HepG2 (cell line): ENCODE measurements around the gene FAM222B. TPM values are rescaled to one million over a fixed set of nuclear protein-coding genes. Genes with fewer than 3 reads are reported as not detected.

Experiments
- ARNTL ChIP-seq: sonication (generic); formaldehyde crosslinking; IDR thresholded peaks from 2 replicates; pipeline ENCODE4 v1.4.0; 2020; ENCODE audit warnings: mild to moderate bottlenecking, missing genetic modification reagents
- BORCS8-MEF2B ChIP-seq: sonication (generic); formaldehyde crosslinking; IDR thresholded peaks from 2 replicates; pipeline ENCODE4 v1.8.0; 2022; ENCODE audit warnings: mild to moderate bottlenecking, missing genetic modification reagents
- CHD2 ChIP-seq: IDR thresholded peaks from 2 replicates; pipeline ENCODE4 v1.6.1; 2011; ENCODE audit warnings: low read depth, low read length, improper control_type of control experiment
- ISL2 ChIP-seq: sonication (generic); formaldehyde crosslinking; IDR thresholded peaks from 2 replicates; pipeline ENCODE4 v1.5.0; 2020; ENCODE audit warnings: missing genetic modification reagents
- JDP2 ChIP-seq: sonication (generic); formaldehyde crosslinking; IDR thresholded peaks from 2 replicates; pipeline ENCODE4 v1.8.1; 2022; ENCODE audit warnings: missing genetic modification reagents, borderline replicate concordance
- MAX ChIP-seq: IDR thresholded peaks from 2 replicates; pipeline ENCODE4 v1.6.1; 2012; ENCODE audit warnings: inconsistent platforms
- NFKBIZ ChIP-seq: IDR thresholded peaks from 2 replicates; pipeline ENCODE4 v1.6.1; 2018; ENCODE audit warnings: missing genetic modification reagents, missing compliant biosample characterization
- NRL ChIP-seq: sonication (generic); formaldehyde crosslinking; IDR thresholded peaks from 2 replicates; pipeline ENCODE4 v1.5.0; 2020; ENCODE audit warnings: missing genetic modification reagents, mild to moderate bottlenecking, moderate library complexity, borderline replicate concordance
- ZNF232 ChIP-seq: sonication (generic); formaldehyde crosslinking; IDR thresholded peaks from 2 replicates; pipeline ENCODE4 v1.4.0; 2020; ENCODE audit warnings: missing genetic modification reagents, borderline replicate concordance
- ZNF280B ChIP-seq: sonication (generic); formaldehyde crosslinking; IDR thresholded peaks from 2 replicates; pipeline ENCODE4 v1.5.0; 2020; ENCODE audit warnings: missing genetic modification reagents, mild to moderate bottlenecking, borderline replicate concordance
- ZNF362 ChIP-seq: sonication (generic); formaldehyde crosslinking; IDR thresholded peaks from 2 replicates; pipeline ENCODE4 v1.4.0; 2020; ENCODE audit warnings: missing genetic modification reagents, mild to moderate bottlenecking, borderline replicate concordance
- ZNF713 ChIP-seq: sonication (generic); formaldehyde crosslinking; IDR thresholded peaks from 2 replicates; pipeline ENCODE4 v1.4.0; 2020; ENCODE audit warnings: mild to moderate bottlenecking, missing genetic modification reagents
- ZNF772 ChIP-seq: sonication (generic); formaldehyde crosslinking; IDR thresholded peaks from 2 replicates; pipeline ENCODE4 v1.5.0; 2020; ENCODE audit warnings: mild to moderate bottlenecking, missing genetic modification reagents
- polyA plus RNA-seq, 8 experiments: library from polyadenylated mRNA; depleted of rRNA in 3 of 8; stranded (reverse) in 7 of 8; unstranded in 1 of 8; fragments of >200 nt; fragmentation: Illumina TruSeq in 4 of 8; extraction: Trizol in 4 of 8; gene quantifications; 2 replicates each; pipeline versions ENCODE4 v1.2.1 to v1.2.3, GENCODE V29; 2011 to 2016; ENCODE audit warnings: low read depth in 4 of 8, missing spikeins in 1 of 8, mixed read lengths in 1 of 8; ENCODE audit not compliant: insufficient read depth in 1 of 8
- total RNA-seq, 5 experiments: library from RNA; depleted of rRNA; stranded (reverse); fragments of >200 nt; fragmentation: Illumina TruSeq; extraction: Trizol; gene quantifications; 2 replicates each; pipeline ENCODE4 v1.2.3, GENCODE V29; 2016; ENCODE audit warnings: low read depth in 1 of 5
- TF ChIP-seq, protein P1 (sequence below): sonication (generic); formaldehyde crosslinking; IDR thresholded peaks from 2 replicates; pipeline ENCODE4 v1.4.0; 2020; ENCODE audit warnings: missing genetic modification reagents, borderline replicate concordance
- TF ChIP-seq, protein P2 (sequence below): sonication (generic); formaldehyde crosslinking; IDR thresholded peaks from 2 replicates; pipeline ENCODE4 v1.5.0; 2020; ENCODE audit warnings: mild to moderate bottlenecking, missing genetic modification reagents, borderline replicate concordance
- TF ChIP-seq, protein P3 (sequence below): sonication (generic); formaldehyde crosslinking; IDR thresholded peaks from 2 replicates; pipeline ENCODE4 v1.4.0; 2020; ENCODE audit warnings: missing genetic modification reagents

FAM222B gene
- total and polyA plus RNA-seq, 2 of the 13 experiments (the other 11 are each of a cell fraction or from before 2014, with no cell fraction given) = 3.5 to 7.3 TPM

GRCh38 chr17:28710861-28711722 is 131.5 kb downstream of the FAM222B start (continued):
- TF ChIP-seq, protein P1, sequence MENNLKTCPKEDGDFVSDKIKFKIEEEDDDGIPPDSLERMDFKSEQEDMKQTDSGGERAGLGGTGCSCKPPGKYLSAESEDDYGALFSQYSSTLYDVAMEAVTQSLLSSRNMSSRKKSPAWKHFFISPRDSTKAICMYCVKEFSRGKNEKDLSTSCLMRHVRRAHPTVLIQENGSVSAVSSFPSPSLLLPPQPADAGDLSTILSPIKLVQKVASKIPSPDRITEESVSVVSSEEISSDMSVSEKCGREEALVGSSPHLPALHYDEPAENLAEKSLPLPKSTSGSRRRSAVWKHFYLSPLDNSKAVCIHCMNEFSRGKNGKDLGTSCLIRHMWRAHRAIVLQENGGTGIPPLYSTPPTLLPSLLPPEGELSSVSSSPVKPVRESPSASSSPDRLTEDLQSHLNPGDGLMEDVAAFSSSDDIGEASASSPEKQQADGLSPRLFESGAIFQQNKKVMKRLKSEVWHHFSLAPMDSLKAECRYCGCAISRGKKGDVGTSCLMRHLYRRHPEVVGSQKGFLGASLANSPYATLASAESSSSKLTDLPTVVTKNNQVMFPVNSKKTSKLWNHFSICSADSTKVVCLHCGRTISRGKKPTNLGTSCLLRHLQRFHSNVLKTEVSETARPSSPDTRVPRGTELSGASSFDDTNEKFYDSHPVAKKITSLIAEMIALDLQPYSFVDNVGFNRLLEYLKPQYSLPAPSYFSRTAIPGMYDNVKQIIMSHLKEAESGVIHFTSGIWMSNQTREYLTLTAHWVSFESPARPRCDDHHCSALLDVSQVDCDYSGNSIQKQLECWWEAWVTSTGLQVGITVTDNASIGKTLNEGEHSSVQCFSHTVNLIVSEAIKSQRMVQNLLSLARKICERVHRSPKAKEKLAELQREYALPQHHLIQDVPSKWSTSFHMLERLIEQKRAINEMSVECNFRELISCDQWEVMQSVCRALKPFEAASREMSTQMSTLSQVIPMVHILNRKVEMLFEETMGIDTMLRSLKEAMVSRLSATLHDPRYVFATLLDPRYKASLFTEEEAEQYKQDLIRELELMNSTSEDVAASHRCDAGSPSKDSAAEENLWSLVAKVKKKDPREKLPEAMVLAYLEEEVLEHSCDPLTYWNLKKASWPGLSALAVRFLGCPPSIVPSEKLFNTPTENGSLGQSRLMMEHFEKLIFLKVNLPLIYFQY (CRISPR knock-in tag) = peak; percentile 34; the same call in 1 of the 2 replicates
- no peak for TF ChIP-seq JDP2 (CRISPR knock-in tag)
- peak; percentile 81 for TF ChIP-seq BORCS8-MEF2B (CRISPR knock-in tag)
- TF ChIP-seq CHD2 = 0 out of 2 replicates have a peak, but pooled peaks have one; percentile 37
- TF ChIP-seq ZNF772 (CRISPR knock-in tag) = no peak
- TF ChIP-seq, protein P2, sequence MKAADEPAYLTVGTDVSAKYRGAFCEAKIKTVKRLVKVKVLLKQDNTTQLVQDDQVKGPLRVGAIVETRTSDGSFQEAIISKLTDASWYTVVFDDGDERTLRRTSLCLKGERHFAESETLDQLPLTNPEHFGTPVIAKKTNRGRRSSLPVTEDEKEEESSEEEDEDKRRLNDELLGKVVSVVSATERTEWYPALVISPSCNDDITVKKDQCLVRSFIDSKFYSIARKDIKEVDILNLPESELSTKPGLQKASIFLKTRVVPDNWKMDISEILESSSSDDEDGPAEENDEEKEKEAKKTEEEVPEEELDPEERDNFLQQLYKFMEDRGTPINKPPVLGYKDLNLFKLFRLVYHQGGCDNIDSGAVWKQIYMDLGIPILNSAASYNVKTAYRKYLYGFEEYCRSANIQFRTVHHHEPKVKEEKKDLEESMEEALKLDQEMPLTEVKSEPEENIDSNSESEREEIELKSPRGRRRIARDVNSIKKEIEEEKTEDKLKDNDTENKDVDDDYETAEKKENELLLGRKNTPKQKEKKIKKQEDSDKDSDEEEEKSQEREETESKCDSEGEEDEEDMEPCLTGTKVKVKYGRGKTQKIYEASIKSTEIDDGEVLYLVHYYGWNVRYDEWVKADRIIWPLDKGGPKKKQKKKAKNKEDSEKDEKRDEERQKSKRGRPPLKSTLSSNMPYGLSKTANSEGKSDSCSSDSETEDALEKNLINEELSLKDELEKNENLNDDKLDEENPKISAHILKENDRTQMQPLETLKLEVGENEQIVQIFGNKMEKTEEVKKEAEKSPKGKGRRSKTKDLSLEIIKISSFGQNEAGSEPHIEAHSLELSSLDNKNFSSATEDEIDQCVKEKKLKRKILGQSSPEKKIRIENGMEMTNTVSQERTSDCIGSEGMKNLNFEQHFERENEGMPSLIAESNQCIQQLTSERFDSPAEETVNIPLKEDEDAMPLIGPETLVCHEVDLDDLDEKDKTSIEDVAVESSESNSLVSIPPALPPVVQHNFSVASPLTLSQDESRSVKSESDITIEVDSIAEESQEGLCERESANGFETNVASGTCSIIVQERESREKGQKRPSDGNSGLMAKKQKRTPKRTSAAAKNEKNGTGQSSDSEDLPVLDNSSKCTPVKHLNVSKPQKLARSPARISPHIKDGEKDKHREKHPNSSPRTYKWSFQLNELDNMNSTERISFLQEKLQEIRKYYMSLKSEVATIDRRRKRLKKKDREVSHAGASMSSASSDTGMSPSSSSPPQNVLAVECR = peak; percentile 69; the same call in 1 of the 2 replicates
- peak; percentile 56; the same call in 1 of the 2 replicates for TF ChIP-seq ZNF713
- TF ChIP-seq, protein P3, sequence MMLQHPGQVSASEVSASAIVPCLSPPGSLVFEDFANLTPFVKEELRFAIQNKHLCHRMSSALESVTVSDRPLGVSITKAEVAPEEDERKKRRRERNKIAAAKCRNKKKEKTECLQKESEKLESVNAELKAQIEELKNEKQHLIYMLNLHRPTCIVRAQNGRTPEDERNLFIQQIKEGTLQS (CRISPR knock-in tag) = peak; percentile 58; the same call in 1 of the 2 replicates
- TF ChIP-seq NFKBIZ (CRISPR knock-in tag) = no peak; the same call in 1 of the 2 replicates
- TF ChIP-seq NRL (CRISPR knock-in tag) = peak; percentile 88
- TF ChIP-seq ZNF232 (CRISPR knock-in tag) = peak; percentile 57; the same call in 1 of the 2 replicates
- TF ChIP-seq ISL2 (CRISPR knock-in tag) = peak; percentile 46; the same call in 1 of the 2 replicates
- peak; percentile 88 for TF ChIP-seq MAX
- no peak for TF ChIP-seq ZNF280B (CRISPR knock-in tag)
- TF ChIP-seq ARNTL (CRISPR knock-in tag) = peak; percentile 24; the same call in 1 of the 2 replicates
- TF ChIP-seq ZNF362 = peak; percentile 40; the same call in 1 of the 2 replicates
